CD14-positive monocyte (primary cell): ENCODE results near the gene SNAP91. TPM values are rescaled to one million over a fixed set of nuclear protein-coding genes. Genes with fewer than 3 reads are reported as not detected.

ENCODE experiments used
- DNase-seq, 3 donors: peaks; one replicate each; pipeline ENCODE4 v3.0.0-alpha.2; 2011 to 2022
- H2AFZ ChIP-seq: 2 replicates; pipeline ENCODE4 v1.6.0; 2012; ENCODE audit warnings: mild to moderate bottlenecking, low read depth, low read length, inconsistent platforms; ENCODE audit not compliant: insufficient read depth, poor library complexity, severe bottlenecking
- H3K27ac ChIP-seq, 2 donors: 1 replicate in 1 of 2; 2 replicates in 1 of 2; pipeline ENCODE4 v1.5.1; 2012 to 2013; ENCODE audit warnings: low read length in 2 of 2, control low read depth in 1 of 2, inconsistent platforms in 1 of 2, low read depth in 1 of 2, mild to moderate bottlenecking in 1 of 2
- H3K27me3 ChIP-seq, 2 donors: one replicate each; pipeline versions ENCODE4 v1.6.0 to v1.6.1; 2011 to 2013; ENCODE audit warnings: low read length in 2 of 2; ENCODE audit not compliant: control insufficient read depth in 2 of 2, insufficient read depth in 2 of 2
- H3K36me3 ChIP-seq, 2 donors: replicated peaks in 1 of 2; 1 replicate in 1 of 2; 2 replicates in 1 of 2; pipeline versions ENCODE4 v1.5.1 to v1.6.1; 2012 to 2013; ENCODE audit warnings: low read length in 2 of 2, control low read depth in 1 of 2, inconsistent platforms in 1 of 2, mild to moderate bottlenecking in 1 of 2; ENCODE audit not compliant: insufficient read depth in 2 of 2, control insufficient read depth in 1 of 2
- H3K4me1 ChIP-seq, 2 donors: 1 replicate in 1 of 2; 2 replicates in 1 of 2; pipeline versions ENCODE4 v1.5.1 to v1.6.1; 2012 to 2013; ENCODE audit warnings: low read length in 2 of 2, control low read depth in 1 of 2, inconsistent platforms in 1 of 2, mild to moderate bottlenecking in 1 of 2, moderate library complexity in 1 of 2; ENCODE audit not compliant: insufficient read depth in 2 of 2, control insufficient read depth in 1 of 2
- H3K4me2 ChIP-seq: replicated peaks from 2 replicates; pipeline ENCODE3; 2012; ENCODE audit warnings: low read length, moderate library complexity, mild to moderate bottlenecking; ENCODE audit not compliant: poor library complexity, severe bottlenecking; ENCODE audit errors: extremely low read depth
- H3K4me3 ChIP-seq, 3 experiments: fragments of 200-600 bp in 1 of 3; sonication (generic) in 1 of 3; replicated peaks in 1 of 3; 1 replicate in 2 of 3; 2 replicates in 1 of 3; pipeline ENCODE4 v1.5.1; 2011 to 2013; ENCODE audit warnings: low read length in 3 of 3, mild to moderate bottlenecking in 3 of 3, control low read depth in 2 of 3, low read depth in 2 of 3, inconsistent platforms in 1 of 3, moderate library complexity in 1 of 3
- H3K79me2 ChIP-seq: 2 replicates; pipeline ENCODE4 v1.6.0; 2012; ENCODE audit warnings: mild to moderate bottlenecking, control low read depth, inconsistent platforms, low read length, moderate library complexity; ENCODE audit not compliant: insufficient read depth
- H3K9ac ChIP-seq: 2 replicates; pipeline ENCODE4 v1.6.0; 2017; ENCODE audit warnings: low read length, mild to moderate bottlenecking; ENCODE audit not compliant: insufficient read depth, poor library complexity, severe bottlenecking
- H3K9me3 ChIP-seq, 2 donors: replicated peaks in 1 of 2; 1 replicate in 1 of 2; 2 replicates in 1 of 2; pipeline versions ENCODE4 v1.5.1 to v1.6.1; 2012 to 2013; ENCODE audit warnings: low read length in 2 of 2, control low read depth in 1 of 2; ENCODE audit not compliant: control insufficient read depth in 1 of 2, insufficient read depth in 1 of 2
- H4K20me1 ChIP-seq: 2 replicates; pipeline ENCODE4 v1.6.0; 2012; ENCODE audit warnings: mild to moderate bottlenecking, low read length, control low read depth, moderate library complexity; ENCODE audit not compliant: insufficient read depth
- H3K27ac Mint-ChIP-seq, 7 donors: one replicate each; pipeline ENCODE4 v1.8.0; 2020; ENCODE audit warnings: mild to moderate bottlenecking in 7 of 7, mixed read lengths in 7 of 7, moderate library complexity in 6 of 7, inconsistent platforms in 2 of 7
- H3K27me3 Mint-ChIP-seq, 3 donors: one replicate each; pipeline ENCODE4 v1.8.0; 2021 to 2022; ENCODE audit warnings: low read depth in 3 of 3, mild to moderate bottlenecking in 3 of 3, mixed read lengths in 3 of 3, moderate library complexity in 3 of 3, inconsistent platforms in 1 of 3
- H3K36me3 Mint-ChIP-seq, 2 donors: one replicate each; pipeline ENCODE4 v1.8.0; 2020; ENCODE audit warnings: mixed read lengths in 2 of 2, inconsistent platforms in 1 of 2, mild to moderate bottlenecking in 1 of 2
- H3K4me1 Mint-ChIP-seq: one replicate; pipeline ENCODE4 v1.8.0; 2020; ENCODE audit warnings: mild to moderate bottlenecking, mixed read lengths
- H3K4me3 Mint-ChIP-seq, 2 donors: one replicate each; pipeline ENCODE4 v1.8.0; 2020; ENCODE audit warnings: mild to moderate bottlenecking in 2 of 2, mixed read lengths in 2 of 2, moderate library complexity in 1 of 2
- H3K9me3 Mint-ChIP-seq, 7 donors: one replicate each; pipeline ENCODE4 v1.8.0; 2020 to 2022; ENCODE audit warnings: mixed read lengths in 7 of 7, mild to moderate bottlenecking in 6 of 7, moderate library complexity in 6 of 7, inconsistent platforms in 2 of 7
- WGBS: methylation state at CpG from one replicate; pipeline ENCODE4 v1.1.5; 2013; ENCODE audit warnings: missing lambda C conversion rate; ENCODE audit not compliant: insufficient coverage; 5-methylcytosine and 5-hydroxymethylcytosine counted together
- intact Hi-C, 2 donors: fragments of 100-400 bp; cut with micrococcal nuclease; formaldehyde crosslinking; loops; one replicate each; pipeline versions ENCODE4 v1.15.0 to v1.15.1; 2023
- polyA plus RNA-seq, 3 donors: library from polyadenylated mRNA; depleted of rRNA in 1 of 3; unstranded in 2 of 3; stranded (reverse) in 1 of 3; fragments of 300-500 nt in 2 of 3; fragments of >200 nt in 1 of 3; fragmentation: Illumina TruSeq in 2 of 3; gene quantifications; 1 replicate in 2 of 3; 2 replicates in 1 of 3; pipeline ENCODE4 v1.2.3, GENCODE V29; 2012 to 2021
- TF ChIP-seq, protein P1 (sequence below): fragments of 200-600 bp; IDR thresholded peaks from one replicate; pipeline ENCODE4 v1.8.0; 2022; ENCODE audit warnings: antibody characterized with exemption, mild to moderate bottlenecking

Gene SNAP91
- polyA plus RNA-seq, 3 donors, result not detected

DNA sequence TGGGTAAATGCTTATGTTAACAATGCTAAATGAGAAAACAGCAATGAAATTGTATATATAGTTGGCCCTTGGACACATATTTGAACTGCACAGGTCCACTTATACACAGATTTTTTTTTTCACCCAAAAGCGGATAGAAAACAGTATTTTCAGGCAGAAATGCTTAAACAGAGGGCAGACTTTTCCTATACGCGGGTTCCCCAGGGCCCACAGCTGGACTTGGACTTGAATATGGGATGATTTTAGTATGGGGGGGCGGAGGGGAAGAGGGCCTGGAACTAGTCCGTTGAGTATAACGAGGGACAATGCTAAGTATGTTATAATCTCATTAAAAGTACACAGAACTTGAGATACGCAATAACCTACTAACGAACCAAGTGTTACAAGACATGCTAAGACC is 197.6 kb downstream of the SNAP91 start:
- Histone ChIP-seq H3K4me2 (no peak overlapping the region), H3K4me1 (peaks cover 5 to 7% of the 10 kb centered on the region in 2 donors), H3K4me3 (no peak overlapping the region), H3K79me2 (no peaks in the 10 kb centered on the region), H4K20me1 (no peaks in the 10 kb centered on the region), H3K9me3 (peaks cover 0 to 7% of the 10 kb centered on the region in 2 donors), H3K27ac (no peak overlapping the region), H2AFZ (no peak overlapping the region), H3K27me3 (peaks cover 34 to 38% of the 10 kb centered on the region in 2 donors), H3K36me3 (no peaks in the 10 kb centered on the region), H3K9ac (no peak overlapping the region)
- DNase-seq, result no peak
- intact Hi-C loops, result loop anchor here (10.0 kb wide), 1 partner anchor 286 kb away; no protein-coding TSS in a partner anchor
- peaks cover 0 to 5% (median 0%) of the 10 kb centered on the region in 7 donors for H3K9me3 Mint-ChIP-seq
- peak overlapping the region in 1 of 2 donors; percentile 80 for H3K4me3 Mint-ChIP-seq
- H3K4me1 Mint-ChIP-seq, result peaks cover 10% of the 10 kb centered on the region
- no peak overlapping the region for H3K27ac Mint-ChIP-seq
- TF ChIP-seq, protein P1, sequence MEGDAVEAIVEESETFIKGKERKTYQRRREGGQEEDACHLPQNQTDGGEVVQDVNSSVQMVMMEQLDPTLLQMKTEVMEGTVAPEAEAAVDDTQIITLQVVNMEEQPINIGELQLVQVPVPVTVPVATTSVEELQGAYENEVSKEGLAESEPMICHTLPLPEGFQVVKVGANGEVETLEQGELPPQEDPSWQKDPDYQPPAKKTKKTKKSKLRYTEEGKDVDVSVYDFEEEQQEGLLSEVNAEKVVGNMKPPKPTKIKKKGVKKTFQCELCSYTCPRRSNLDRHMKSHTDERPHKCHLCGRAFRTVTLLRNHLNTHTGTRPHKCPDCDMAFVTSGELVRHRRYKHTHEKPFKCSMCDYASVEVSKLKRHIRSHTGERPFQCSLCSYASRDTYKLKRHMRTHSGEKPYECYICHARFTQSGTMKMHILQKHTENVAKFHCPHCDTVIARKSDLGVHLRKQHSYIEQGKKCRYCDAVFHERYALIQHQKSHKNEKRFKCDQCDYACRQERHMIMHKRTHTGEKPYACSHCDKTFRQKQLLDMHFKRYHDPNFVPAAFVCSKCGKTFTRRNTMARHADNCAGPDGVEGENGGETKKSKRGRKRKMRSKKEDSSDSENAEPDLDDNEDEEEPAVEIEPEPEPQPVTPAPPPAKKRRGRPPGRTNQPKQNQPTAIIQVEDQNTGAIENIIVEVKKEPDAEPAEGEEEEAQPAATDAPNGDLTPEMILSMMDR, result no peak
- peaks cover 35 to 49% (median 47%) of the 10 kb centered on the region in 3 donors for H3K27me3 Mint-ChIP-seq
- H3K36me3 Mint-ChIP-seq, result no peaks in the 10 kb centered on the region
- no CpG with 5 or more reads among the region's 8 CpGs for WGBS

DNA sequence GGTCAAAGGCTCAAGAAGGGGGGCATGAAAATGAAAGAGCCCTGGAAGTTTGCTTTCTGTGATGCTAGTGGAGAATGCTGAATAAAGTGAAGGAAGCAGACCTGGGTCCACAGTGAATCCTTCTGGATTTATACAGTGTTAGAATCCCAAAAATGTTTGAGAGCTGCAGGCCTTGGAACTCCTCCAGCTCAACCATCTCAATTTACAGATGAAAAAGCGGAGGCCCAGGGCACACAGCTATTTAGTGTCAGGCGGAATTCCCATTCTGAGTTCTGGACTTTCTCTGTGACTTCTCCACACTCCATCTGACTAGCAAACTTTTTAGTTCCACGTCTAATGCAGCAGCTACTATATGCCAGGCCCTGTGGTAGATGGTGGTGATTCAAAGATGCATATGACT is 198.1 kb downstream of the SNAP91 start:
- TF ChIP-seq, protein P1, result no peak
- H3K4me3 ChIP-seq, result no peak overlapping the region
- peaks cover 0 to 5% (median 0%) of the 10 kb centered on the region in 7 donors for H3K9me3 Mint-ChIP-seq
- H3K79me2 ChIP-seq, result no peaks in the 10 kb centered on the region
- peaks cover 35 to 49% (median 47%) of the 10 kb centered on the region in 3 donors for H3K27me3 Mint-ChIP-seq
- H3K36me3 Mint-ChIP-seq, result no peaks in the 10 kb centered on the region
- intact Hi-C loops, result loop anchor here (10.0 kb wide), 1 partner anchor 286 kb away; no protein-coding TSS in a partner anchor
- H3K36me3 ChIP-seq, result no peaks in the 10 kb centered on the region
- no peak overlapping the region for H2AFZ ChIP-seq
- peaks cover 5 to 7% of the 10 kb centered on the region in 2 donors for H3K4me1 ChIP-seq
- H3K27me3 ChIP-seq, result peaks cover 36 to 38% of the 10 kb centered on the region in 2 donors
- no peak overlapping the region for H3K9ac ChIP-seq
- no peak overlapping the region for H3K4me3 Mint-ChIP-seq
- H3K27ac Mint-ChIP-seq, result peak overlapping the region in 1 of 7 donors; percentile 34
- no peak overlapping the region for H3K27ac ChIP-seq
- H3K4me2 ChIP-seq, result no peak overlapping the region
- no peak for DNase-seq
- H3K4me1 Mint-ChIP-seq, result peaks cover 10% of the 10 kb centered on the region
- peaks cover 0 to 7% of the 10 kb centered on the region in 2 donors for H3K9me3 ChIP-seq
- H4K20me1 ChIP-seq, result no peaks in the 10 kb centered on the region
- no CpG with 5 or more reads among the region's 3 CpGs for WGBS
